HuH-7.5 (cell line): ENCODE measurements around the gene MAGI2.

Experiments
- DNase-seq: peaks from one replicate; pipeline ENCODE4 v3.0.0; 2011; ENCODE audit warnings: low spot score

MAGI2 gene

DNA sequence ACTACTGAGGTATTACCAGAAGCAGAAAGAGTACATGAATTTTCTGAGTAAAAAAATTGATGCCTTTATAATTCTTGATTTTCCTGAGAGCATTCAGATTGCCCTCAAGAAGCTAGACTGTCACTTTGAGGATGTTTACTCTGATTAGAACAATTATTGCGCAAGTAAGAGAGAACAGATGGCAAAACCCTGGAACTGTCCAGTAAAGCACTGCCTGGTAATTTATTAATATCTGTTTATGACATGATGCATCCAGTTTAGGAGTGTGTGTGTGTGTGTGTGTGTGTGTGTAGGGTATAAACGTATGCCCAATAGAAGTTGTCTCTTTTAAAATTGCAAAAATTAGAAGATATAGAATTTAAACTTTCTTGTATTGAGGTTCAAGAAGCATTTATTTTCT is 1275.1 kb downstream of the MAGI2 start:
- no peak for DNase-seq

DNA sequence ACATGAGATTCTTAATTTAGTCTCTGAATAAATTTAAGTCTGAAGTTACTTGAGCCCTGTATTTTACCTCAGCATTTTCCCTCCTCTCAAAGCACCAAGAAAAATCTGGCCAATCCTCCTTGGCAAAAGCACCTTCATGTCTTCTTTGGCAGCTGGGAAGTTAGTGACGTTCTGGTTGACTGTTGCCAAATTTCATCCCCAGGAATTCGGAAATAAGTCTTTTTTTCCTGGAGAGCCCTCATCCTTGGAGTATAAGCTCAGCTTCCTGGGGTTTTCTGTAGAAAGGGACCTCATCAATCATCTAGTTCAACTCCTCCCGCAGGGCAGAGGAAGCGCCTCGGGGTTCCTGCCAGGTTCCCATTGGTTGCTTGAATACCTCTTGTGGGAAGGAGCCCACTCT is 1277.3 kb downstream of the MAGI2 start:
- no peak for DNase-seq

DNA sequence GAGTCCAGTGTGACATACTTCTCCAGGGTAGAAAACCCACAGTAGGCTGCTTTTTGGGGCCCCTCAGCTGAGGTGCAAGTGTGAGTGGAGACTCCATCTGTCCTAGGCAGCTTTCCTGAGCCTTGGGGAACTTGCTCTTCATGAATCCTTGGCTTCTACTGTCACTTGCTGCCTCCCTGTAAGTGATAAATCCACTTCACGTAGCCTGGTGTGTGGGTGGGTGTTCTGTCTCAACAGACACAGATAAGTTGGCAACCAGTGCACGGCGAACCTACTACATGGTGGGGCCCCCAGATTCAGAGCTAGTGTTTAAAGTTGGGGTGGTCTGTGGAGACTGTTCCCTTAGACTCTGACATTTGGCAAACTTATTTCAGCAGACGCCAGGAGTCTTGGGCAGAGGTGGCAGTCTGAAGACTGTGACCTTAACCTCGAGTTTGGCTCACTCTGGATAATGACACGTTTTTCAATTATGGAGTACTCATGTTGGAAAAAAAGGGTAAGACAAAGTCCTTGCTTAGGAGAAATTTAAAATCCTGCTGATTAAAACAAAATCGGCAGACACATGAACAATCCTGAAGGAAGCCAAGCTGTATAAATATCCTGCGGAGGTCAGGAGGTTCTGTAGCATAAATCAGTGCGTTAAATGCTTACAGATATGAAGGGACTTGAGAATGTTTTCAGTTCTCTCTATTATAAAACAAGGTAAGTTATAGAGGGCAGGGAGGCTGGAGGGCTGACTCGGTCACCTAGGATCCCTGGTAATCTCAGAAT is 1278.0 kb downstream of the MAGI2 start:
- DNase-seq, result no peak

DNA sequence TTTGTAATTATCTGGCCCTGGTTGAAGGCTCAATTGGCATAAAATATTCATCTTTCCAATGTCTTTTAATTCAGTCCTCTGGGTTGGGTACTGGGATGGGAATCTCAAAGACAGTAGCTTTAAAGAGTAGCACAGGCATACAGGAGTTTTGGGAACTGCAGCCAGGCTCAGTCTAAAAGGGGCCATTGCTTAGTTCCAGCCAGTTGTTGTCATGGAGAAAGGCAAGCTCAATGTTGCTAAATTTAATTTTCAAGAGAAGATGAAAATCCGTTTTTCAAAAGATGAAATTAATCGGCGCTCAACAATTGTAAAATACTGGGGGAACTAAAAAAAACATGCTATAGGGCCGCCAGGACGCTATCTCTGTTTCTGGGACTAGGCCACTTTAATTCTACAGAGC is 1279.8 kb downstream of the MAGI2 start:
- DNase-seq, result no peak

DNA sequence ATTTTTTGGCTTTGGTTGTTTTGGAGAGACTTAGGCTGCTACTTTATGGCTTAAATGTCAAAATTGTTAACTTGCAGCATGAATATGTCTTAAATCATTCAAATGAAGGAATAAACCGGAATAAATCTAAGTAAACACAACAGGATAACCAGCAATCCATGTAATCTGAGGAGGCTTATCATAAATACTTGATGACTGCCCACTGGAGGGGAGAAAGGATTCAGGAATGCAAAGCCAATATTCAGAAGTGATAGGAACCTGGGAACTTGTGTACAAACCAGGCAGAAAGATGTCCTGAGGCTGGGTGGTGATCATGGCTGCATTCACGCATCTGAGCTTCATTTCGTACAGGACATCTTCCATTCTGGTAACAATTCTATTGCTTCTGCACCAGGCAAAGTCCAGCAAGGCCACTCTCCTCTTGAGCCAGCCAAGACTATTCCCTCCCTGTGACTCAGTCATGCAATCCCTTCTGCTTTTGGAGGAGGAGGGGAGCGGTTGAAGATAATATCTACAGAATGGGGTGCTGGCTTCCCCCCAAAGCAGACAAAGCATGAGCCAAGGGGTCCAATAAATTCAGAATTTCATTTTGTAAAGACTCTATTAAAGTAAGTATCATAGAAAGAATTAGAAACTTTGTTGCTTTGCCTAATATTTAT is 1280.4 kb downstream of the MAGI2 start:
- DNase-seq, result no peak

DNA sequence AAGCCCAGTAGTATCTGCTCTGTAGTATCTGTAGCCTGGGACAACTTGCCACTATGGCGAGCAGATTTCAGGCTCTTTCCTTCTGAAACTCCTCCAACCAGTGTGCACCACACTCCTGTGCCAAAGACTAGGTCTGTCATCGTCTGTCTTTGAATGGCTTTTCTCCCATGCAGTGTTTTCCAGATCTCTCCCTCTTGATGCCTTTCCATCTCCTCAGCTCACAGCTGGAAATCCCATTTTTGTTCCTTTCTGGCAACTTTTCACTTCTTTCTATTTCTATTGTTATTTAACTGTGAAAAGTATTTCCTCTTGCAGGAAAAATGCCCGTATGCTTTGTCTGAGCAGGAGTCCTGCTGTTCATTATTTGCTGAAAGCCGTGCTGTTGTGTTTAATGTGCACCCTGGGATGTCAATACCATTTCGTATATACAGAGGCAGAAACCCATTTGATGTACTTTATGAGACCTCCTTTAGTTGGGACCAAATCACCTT is 1281.2 kb downstream of the MAGI2 start:
- no peak for DNase-seq

DNA sequence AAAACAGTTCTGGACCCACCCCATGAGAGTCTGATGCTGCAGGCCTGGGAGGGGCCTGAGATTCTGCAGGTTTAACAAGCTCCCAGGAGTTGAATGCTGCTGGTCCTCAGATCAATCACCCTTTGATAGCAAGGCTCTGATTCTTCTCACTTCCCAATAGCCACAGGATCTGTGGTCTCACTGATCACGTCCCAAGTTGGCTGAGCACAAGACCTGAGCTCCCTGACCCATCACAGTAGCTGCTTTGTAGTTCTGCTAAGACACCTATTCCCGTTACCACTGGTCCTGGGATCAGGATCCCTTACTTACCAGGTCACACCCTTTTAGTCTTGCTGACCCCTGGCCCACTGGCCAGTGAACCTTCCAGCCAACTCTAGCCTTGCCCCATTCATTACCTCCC is 1282.1 kb downstream of the MAGI2 start:
- no peak for DNase-seq

DNA sequence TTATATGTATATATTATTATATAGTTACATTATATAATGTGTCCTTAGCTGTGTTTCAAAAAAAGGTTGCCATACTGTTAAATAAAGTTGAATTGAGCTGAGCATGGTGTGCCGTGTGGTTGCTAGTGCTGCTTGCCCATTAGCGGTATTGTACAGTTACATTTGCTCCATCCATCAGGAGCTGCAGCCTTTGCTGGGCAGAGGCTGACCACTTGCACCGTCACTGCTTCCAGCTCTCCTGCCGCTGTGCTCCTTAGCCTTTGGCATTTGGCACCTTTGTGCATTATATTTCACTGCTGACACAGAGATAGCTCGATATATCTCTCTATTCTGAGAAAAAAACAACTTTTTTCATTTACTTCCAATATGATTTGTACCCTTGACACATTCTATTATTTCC is 1282.7 kb downstream of the MAGI2 start:
- DNase-seq, result no peak

DNA sequence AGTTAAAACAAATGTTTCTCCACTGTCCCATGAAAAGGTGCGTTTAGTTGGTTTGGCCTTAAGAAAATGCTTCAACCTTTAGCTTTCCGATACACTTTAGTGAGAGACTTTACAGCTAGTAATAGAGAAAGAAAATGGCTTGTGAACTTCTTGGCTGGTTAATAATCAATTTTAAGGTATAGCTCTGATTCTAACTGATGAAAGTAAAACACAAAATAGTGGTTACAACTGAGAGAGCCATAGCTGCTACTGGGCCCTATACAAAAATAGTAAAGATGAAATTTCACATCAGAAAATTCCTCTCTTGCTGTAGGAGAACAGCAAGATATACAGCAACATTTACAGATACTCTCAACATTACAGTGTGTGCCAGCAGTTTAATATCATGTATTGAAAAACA is 1283.5 kb downstream of the MAGI2 start:
- no peak for DNase-seq

DNA sequence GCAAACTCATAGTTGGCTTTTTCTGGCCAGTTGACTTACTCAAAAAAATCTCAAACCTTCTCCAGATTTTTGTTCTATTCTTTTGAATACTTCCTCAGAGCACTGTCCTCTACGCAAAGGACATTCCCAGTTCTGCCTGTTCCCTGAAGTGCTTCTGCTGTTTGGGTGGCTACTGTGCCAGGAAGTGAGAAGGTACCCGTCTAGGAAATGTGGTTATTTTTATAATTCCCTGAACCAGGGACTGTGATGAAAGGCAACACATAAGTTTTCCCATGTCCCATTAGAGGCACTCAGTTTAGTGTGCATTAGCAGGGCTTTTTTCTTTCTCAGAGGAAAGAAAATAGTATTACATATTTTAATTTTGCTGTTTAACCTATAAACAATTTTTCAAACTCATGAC is 1284.6 kb downstream of the MAGI2 start:
- no peak for DNase-seq

DNA sequence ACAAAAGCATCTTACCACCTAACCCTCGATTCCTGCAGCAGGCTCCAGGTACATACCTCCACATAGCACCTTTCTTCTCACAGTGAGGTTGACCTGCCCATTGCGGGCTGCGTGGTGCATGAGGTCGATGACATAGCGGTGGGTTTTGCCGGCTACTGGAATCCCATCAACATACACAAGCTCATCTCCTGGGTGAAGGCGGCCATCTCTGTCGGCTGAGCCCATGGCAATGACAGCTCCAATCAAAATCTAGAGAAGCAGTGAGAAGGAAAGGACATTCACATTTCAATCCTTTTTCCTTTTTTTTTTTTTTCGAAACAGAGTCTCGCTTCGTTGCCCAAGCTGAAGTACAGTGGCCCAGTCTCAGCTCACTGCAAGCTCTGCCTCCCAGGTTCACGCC is 1285.6 kb downstream of the MAGI2 start:
- DNase-seq, result no peak

DNA sequence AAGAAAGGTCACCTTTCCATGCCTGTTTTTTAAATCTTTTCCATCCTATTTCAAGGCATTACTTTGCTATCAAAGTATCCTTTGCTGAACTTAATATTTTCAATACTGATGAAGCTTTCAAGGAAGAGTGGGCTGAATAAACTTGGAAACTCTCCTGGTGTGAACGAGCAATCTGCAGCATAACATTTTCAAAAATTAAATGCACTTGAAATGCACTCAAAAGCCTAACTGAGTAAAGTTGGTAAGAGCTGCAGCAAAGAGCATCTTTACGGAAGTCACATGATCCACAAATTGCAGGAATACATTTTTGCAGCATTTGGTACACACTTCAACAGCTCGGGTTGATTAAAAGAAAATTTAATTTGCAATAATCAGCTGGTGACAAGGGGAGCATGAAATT is 1287.6 kb downstream of the MAGI2 start:
- no peak for DNase-seq

DNA sequence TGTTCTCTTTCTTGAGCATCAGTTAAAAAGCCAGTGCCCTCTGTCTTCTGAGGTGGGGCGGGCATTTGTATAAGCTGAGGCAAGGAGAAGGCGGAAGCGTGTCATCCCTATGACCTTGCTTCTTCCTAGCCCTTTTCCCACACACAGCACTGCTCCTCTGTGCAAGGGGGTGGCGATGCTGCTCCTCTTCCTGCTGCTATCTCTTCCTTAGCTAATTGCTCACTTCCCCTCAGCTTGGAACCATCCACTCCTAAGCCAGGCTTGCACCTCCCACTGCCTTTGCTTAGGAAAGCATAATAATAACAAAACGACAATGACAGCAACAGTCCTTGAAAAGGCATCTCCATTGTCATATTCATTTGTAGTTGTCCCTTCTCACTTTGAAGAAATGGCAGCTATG is 1288.0 kb downstream of the MAGI2 start:
- no peak for DNase-seq

DNA sequence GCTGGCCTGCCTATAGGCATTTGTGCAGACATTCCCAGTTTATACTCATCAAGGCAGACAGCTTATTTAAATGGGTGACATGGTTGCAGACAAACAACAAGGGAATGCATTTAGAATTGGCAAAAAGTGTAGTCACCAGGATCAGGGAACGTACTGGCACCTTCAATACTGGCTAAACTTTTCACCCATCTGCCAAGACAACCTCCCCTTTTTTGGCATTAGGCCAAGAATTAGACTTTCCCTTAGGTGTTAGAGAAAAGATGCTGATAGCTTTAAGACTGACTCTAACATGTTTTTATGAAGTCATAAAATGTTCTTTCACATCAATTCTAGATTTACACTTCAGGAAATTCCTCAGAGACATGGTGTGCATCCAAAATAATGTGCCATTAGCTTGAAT is 1289.0 kb downstream of the MAGI2 start:
- DNase-seq, result no peak

DNA sequence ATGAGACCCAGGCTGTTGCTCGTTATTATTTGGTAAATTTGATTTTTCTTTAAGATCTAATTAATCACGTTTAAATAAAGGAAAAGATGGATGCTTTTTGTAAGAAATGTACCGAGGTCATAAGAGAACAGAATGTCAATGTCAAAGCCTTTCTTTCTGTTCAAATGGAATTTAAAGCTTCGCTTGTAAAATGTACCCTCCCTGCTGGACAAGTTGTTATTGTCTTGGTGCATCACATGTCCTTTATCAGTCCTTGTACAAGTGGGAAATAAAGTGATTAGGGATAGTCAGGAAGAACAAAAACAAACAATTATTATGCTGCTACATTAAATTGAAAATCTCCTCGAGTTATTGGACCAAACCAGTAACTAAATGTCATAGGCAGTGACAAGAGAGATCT is 1291.7 kb downstream of the MAGI2 start:
- no peak for DNase-seq

DNA sequence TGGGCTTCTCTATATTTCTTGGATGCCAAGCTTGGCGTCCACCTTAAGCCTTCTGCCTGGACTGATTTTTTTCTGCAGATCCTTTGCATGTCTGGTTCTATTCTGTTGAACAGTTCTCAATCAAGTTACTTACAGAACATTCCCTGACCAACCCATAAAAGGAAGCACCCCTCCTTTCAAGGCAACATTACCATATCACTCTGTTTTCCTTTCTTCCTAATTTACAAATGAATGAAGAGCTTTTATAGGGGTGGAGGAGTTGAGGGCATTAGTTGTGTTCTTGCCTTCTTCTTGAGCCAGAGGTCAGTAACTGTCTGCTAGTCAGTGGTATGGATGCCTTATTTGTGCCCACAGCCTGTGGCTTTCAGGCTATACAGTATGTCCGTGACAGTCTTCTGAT is 1293.9 kb downstream of the MAGI2 start:
- DNase-seq, result no peak

DNA sequence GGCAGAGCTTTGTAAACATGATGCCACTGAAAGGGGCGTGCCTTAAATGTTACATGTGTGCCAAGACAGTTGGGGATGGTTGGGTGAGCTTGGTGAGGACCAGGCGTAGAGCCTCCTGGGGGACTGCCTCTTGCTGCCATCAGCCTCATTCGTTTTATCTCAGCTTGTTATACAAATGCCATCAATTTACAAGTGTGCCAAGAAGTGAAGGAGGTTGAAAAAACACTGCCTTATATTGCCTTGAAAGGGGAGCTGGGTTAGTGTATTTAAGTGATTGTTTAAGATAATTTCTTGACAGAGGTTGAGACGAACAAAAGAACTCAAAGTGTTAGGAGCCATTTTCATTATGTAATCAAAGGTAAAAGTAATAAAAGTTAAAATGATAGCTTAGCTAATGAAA is 1300.2 kb downstream of the MAGI2 start:
- no peak for DNase-seq

DNA sequence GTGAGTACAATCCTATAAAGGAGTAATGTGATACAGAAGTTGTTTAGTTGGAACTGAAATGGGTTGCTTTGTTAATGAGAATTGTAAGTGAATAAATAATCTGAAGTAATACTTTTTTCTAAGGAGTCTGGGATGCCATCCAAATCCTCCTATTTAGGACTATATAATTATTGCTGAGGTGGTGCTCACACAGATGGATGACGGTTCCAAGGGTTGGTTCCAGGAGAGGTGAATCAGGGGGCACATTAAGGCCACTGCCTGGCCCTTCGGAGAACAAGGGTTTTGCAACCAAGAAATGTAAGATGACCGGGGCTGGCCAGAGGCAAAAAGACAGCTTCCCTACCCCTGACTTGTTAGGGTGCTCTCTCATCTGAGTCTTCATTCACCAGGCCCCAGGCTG is 1302.2 kb downstream of the MAGI2 start:
- DNase-seq, result no peak

DNA sequence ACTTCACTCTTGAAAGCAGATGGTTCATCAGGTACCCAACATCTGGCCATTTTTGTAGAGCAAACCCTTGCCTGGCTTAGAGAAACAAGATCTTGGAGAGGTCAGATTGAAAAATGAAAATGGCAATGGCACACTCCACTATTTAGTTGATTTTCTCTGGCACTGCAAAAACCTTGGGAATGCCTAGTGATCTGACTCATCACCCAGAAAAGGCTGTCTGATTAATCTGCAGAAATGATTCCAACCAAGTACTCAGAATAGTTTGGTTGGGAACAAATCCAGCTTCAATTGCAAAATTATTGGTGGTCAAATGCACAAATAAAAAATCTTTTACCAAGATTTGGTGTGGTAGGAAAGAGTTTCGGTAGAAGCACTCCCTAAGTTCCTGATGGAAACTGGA is 1303.7 kb downstream of the MAGI2 start:
- DNase-seq, result no peak

DNA sequence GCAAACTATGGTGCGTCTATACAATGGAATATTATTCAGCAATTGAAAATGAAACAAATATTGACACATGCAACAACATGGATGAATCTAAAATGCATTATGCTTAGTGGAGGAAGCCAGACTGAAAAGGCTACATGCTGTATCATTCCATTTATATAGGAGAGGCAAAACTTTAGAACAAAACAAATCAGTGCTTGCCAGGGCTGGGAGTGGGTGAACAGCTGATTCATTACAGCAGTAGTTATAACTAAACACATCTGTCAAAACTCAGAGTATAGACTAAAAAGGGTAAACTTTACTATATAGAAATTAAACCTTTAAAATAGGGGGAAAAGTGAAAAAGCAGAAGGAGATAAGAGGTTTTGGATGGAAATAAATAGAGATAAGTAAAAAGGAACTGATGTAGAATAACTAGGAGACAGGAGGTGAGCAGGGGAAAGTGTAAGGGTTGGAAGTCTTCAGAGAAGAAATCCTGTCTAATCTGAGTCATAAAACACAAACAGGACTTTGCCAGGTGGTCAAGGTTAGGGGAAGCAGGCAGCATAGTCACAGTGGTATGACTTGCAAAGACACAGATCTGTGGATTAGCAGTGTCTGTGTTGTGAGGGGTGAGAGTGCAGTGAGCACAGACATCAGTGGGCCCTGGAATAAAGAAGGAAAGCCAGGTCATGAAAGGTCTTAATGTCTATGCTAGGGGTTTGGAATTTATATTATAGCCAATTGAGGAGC is 1305.1 kb downstream of the MAGI2 start:
- DNase-seq, result no peak

DNA sequence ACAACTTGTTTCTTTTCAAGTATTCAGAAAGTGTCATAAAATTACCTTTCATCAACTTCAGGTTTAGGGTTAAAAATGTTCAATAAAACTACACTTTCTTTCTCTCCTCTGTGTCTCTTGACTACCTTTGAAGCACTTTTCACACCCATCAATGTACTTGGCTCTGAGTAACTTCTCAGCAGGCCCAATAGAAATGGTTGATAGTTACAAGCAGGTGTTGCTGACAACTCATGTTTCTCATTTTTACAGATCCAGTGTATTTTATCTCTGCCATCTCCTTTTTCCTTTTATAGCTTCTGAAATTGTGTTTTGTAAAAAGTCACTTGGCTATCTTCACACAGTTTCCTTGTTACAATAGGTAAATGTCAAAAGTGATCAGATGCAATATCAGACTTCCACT is 1306.9 kb downstream of the MAGI2 start:
- no peak for DNase-seq

DNA sequence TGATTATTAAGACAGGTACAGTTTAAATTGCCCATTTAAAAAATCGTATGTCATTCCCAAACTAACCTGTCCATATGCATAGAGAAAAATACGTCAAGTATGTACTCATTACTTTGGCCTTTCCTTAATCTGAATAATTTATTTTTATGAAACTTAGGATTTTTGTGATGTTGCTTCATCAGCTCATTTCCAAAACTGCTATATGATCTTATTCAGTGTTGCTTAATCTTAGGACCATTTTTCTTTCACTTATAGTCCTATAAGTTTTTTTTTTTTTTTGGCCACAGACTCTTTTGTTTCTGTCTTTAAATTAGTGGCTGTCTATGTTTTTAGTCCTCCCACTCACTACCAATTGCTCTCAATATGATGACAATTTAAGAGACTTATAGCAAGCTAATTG is 1309.8 kb downstream of the MAGI2 start:
- DNase-seq, result no peak
